IPS-20b (cell line): ENCODE data around the gene NUP62.
"Not testable (repeated sequence)": the region's sequence is repeated elsewhere in the genome, so short reads cannot be mapped to it uniquely, and the experiment has no call there.

Source experiments
- H3K27ac ChIP-seq: one replicate; pipeline ENCODE4 v1.5.1; 2013; ENCODE audit warnings: low read length
- H3K27me3 ChIP-seq: 2 replicates; pipeline ENCODE4 v1.6.1; 2013; ENCODE audit warnings: mild to moderate bottlenecking, low read length, inconsistent platforms; ENCODE audit not compliant: insufficient read depth
- H3K36me3 ChIP-seq: 2 replicates; pipeline ENCODE4 v1.6.1; 2013; ENCODE audit warnings: low read depth, mild to moderate bottlenecking, inconsistent platforms, low read length, moderate library complexity; ENCODE audit not compliant: insufficient read depth
- H3K4me1 ChIP-seq: 2 replicates; pipeline ENCODE4 v1.6.1; 2013; ENCODE audit warnings: mild to moderate bottlenecking, control low read depth, inconsistent platforms, low read length, moderate library complexity; ENCODE audit not compliant: insufficient read depth
- H3K4me3 ChIP-seq: 2 replicates; pipeline ENCODE4 v1.5.1; 2013; ENCODE audit warnings: mild to moderate bottlenecking, low read length, inconsistent platforms
- H3K9ac ChIP-seq: 2 replicates; pipeline ENCODE4 v1.6.1; 2013; ENCODE audit warnings: low read depth, mild to moderate bottlenecking, inconsistent platforms, low read length, moderate library complexity
- H3K9me3 ChIP-seq: 2 replicates; pipeline ENCODE4 v1.6.1; 2013; ENCODE audit warnings: mild to moderate bottlenecking, low read depth, low read length, inconsistent platforms; ENCODE audit not compliant: insufficient read depth

Gene NUP62

DNA sequence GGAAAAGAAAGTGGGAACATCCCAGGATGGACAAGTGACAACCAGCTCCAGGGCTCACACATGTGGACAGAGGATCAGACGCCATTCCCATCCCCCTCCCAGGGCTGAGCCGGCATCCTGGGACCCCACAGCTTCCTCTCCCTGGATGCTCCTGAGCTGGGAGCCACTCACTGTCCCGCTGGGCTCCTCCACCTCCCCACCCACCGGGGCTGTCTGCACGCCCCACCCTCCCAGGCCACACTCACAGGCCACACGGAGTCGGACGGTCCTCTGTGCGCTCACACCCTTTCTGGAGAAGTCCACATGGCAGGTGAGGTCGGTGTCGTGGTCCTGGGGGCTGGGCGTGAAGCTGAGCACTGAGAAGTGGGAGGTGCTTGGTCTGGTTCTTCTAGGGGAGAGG is 30.6 kb upstream of the NUP62 start:
- not testable (repeated sequence) for H3K36me3 ChIP-seq, H3K27ac ChIP-seq, H3K9ac ChIP-seq, H3K4me1 ChIP-seq, H3K4me3 ChIP-seq, H3K27me3 ChIP-seq, H3K9me3 ChIP-seq

GRCh38 chr19:49958596-49958995 is 29.3 kb upstream of the NUP62 start:
- H3K4me3 ChIP-seq, H3K9ac ChIP-seq, H3K27me3 ChIP-seq, H3K36me3 ChIP-seq, H3K9me3 ChIP-seq, H3K27ac ChIP-seq: not testable (repeated sequence)
- H3K4me1 ChIP-seq: peaks cover 12% of the 10 kb centered on the region

DNA sequence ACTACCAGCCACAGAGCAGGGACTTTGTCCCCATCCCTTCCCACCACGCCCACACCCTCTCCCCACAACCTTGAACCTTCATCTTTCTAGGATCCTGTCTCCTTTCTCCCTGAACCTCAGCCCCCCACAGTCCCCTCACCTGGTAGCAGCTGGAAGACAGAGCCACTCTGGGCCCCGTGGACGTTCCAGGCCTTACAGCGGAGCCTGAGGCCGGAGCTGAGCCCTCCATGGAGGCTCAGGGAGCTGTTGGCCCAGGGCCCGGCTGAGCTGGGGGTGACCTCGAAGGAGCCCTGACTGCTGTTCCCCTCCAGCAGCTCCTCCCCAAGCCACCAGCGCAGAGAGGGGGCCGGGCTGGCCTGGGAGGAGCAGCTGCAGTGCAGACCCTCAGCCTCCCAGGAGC is 28.8 kb upstream of the NUP62 start:
- not testable (repeated sequence) for H3K36me3 ChIP-seq, H3K9ac ChIP-seq, H3K27ac ChIP-seq, H3K27me3 ChIP-seq, H3K4me3 ChIP-seq, H3K9me3 ChIP-seq
- H3K4me1 ChIP-seq: peaks cover 12% of the 10 kb centered on the region

- Histone ChIP-seq H3K36me3 (no peaks in the 10 kb centered on the region), H3K9me3 (no peaks in the 10 kb centered on the region), H3K4me3 (no peak overlapping the region), H3K4me1 (peaks cover 12% of the 10 kb centered on the region), H3K27ac (no peak overlapping the region), H3K27me3 (no peaks in the 10 kb centered on the region), H3K9ac (no peak overlapping the region)
Measured at GRCh38 chr19:49957262-49957915, 28.1 kb upstream of the NUP62 start.

DNA sequence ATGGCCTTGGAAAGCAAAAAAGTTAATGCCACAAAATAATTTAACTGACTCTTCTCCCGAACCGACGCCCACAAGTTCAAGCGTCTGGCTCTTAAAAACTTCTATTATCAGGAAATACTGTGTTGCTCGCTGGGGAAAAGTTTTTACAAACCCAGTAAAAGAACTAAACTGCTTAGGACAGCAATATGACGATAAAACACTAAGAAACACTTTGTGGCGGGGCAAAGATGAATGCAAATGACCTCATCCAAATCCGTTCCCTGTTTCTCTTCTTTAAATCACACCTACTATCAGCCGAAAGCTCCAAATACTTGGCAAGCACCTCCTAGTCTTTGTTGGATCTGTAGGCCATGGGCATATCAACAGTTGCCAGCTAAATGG is 26.8 kb upstream of the NUP62 start:
- no peaks in the 10 kb centered on the region for H3K27me3 ChIP-seq
- H3K4me3 ChIP-seq: no peak overlapping the region
- H3K27ac ChIP-seq: no peak overlapping the region
- H3K4me1 ChIP-seq: peaks cover 12% of the 10 kb centered on the region
- H3K36me3 ChIP-seq: no peaks in the 10 kb centered on the region
- no peaks in the 10 kb centered on the region for H3K9me3 ChIP-seq
- no peak overlapping the region for H3K9ac ChIP-seq

DNA sequence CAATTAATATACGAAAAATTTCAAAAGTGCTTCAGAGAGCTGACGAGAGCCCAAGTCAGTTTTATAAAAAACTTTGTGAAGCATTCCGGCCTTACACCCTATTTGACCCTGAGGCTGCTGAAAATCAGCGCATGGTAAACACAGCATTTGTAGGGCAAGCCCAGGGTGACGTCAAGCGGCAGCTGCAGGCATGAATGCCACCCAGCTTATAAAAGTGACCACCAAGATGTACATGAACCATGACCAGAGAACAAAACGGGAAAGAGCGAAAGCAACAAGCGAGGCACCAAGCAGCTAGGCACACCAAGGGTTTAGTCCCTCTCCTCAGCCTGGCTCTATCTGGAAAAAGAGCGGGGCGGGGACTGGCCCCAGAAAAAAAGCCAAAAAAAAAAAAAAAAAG is 25.6 kb upstream of the NUP62 start:
- no peak overlapping the region for H3K4me3 ChIP-seq
- no peak overlapping the region for H3K9ac ChIP-seq
- no peaks in the 10 kb centered on the region for H3K9me3 ChIP-seq
- no peaks in the 10 kb centered on the region for H3K27me3 ChIP-seq
- peaks cover 12% of the 10 kb centered on the region for H3K4me1 ChIP-seq
- no peak overlapping the region for H3K27ac ChIP-seq
- H3K36me3 ChIP-seq: no peaks in the 10 kb centered on the region

GRCh38 chr19:49954092-49954829 is 25.0 kb upstream of the NUP62 start:
- no peaks in the 10 kb centered on the region for H3K9me3 ChIP-seq
- no peak overlapping the region for H3K4me3 ChIP-seq
- no peaks in the 10 kb centered on the region for H3K27me3 ChIP-seq
- no peaks in the 10 kb centered on the region for H3K36me3 ChIP-seq
- H3K9ac ChIP-seq: no peak overlapping the region
- peaks cover 12% of the 10 kb centered on the region for H3K4me1 ChIP-seq
- H3K27ac ChIP-seq: no peak overlapping the region

DNA sequence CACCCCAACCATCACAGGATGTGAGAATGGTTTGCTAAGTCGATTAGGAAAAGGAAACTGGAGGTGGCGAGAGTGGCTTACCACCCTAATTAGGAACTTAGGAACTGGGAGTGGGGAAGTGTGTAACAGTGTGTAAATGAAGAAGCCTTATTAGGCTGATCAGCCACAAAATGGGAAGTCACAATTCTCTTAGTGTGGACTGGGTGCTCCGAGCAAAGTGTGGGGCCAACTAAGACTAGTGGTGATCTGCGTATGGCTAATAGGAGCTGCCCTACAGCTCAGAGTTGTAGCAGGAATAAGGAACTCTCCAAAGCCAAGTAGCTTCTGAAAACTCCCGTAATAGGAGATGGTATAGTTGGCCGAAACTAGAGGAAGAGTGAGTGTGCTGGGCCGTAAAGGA is 24.1 kb upstream of the NUP62 start:
- no peak overlapping the region for H3K4me3 ChIP-seq
- H3K9me3 ChIP-seq: no peaks in the 10 kb centered on the region
- no peaks in the 10 kb centered on the region for H3K27me3 ChIP-seq
- no peak overlapping the region for H3K9ac ChIP-seq
- H3K4me1 ChIP-seq: peaks cover 12% of the 10 kb centered on the region
- no peak overlapping the region for H3K27ac ChIP-seq
- no peaks in the 10 kb centered on the region for H3K36me3 ChIP-seq

GRCh38 chr19:49952906-49953305 is 23.6 kb upstream of the NUP62 start:
- Histone ChIP-seq H3K27ac (no peak overlapping the region), H3K9me3 (no peaks in the 10 kb centered on the region), H3K27me3 (no peaks in the 10 kb centered on the region), H3K9ac (no peak overlapping the region), H3K4me3 (no peak overlapping the region), H3K36me3 (no peaks in the 10 kb centered on the region), H3K4me1 (peaks cover 12% of the 10 kb centered on the region)

GRCh38 chr19:49952479-49952836 is 23.2 kb upstream of the NUP62 start:
- H3K36me3 ChIP-seq: no peaks in the 10 kb centered on the region
- H3K4me1 ChIP-seq: peaks cover 12% of the 10 kb centered on the region
- no peak overlapping the region for H3K4me3 ChIP-seq
- H3K9ac ChIP-seq: no peak overlapping the region
- H3K9me3 ChIP-seq: no peaks in the 10 kb centered on the region
- H3K27me3 ChIP-seq: no peaks in the 10 kb centered on the region
- no peak overlapping the region for H3K27ac ChIP-seq

DNA sequence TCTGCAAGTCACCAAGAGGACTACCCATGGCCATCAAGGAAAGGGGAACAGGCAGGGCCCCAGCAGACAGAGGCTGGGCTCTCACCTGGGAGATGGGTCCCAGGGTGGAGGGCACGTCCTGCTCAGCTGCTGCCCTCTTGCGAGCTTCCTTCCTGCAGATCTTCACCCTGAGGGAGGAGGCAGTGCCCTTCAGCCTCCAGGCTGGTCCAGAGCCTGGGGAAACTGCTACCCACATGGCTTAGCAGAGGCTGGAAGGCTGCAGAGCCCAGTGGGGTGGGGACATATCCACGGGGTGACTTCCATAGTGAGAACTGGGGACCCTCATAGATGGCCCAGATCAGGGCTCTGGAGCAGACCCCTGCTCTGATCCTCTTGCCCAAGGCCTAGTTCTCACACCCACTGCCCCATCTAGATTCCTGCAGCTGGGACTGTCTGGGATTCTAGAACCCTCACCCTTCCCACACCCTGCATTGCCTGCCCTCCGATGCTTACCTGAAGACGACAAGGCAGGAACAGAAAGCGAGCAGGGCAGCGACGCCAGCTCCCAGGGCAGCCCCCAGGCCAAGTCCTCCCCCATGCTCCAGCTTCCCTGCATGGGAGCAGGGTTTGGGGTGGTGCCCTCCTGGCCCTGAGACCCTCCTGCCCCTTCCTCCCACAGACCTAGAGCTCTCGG is 22.6 kb upstream of the NUP62 start:
- no peaks in the 10 kb centered on the region for H3K36me3 ChIP-seq
- no peak overlapping the region for H3K9ac ChIP-seq
- H3K4me1 ChIP-seq: peaks cover 9% of the 10 kb centered on the region
- H3K27me3 ChIP-seq: no peaks in the 10 kb centered on the region
- H3K27ac ChIP-seq: no peak overlapping the region
- no peak overlapping the region for H3K4me3 ChIP-seq
- H3K9me3 ChIP-seq: no peaks in the 10 kb centered on the region

DNA sequence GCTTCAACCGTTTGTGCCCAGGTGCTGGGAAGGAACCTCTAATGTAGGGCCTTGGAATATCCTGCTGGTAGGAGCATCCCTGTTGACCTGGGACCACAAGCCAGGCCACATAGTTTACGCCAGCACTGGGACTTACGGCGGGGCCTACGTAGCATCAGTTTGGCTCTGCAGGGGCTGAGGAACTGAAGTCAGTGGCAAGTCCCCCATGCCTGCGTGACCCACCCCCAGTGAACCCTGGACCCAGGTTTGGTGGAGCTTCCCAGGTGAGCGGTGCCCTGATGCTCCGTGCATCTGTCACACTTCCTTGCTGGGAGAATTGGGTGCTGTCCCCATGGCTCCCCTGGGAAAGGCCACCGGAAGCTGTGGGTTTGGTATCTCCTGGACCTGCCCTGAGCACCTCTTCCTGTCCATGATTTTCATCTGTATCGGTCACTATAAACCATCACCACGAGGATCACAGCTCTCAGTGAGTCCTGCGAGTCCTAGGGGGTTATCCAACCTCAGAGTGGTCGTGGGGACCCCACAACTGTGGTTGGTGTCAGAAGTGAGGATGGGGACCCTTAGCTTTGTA is 21.7 kb upstream of the NUP62 start:
- no peak overlapping the region for H3K4me3 ChIP-seq
- H3K9me3 ChIP-seq: no peaks in the 10 kb centered on the region
- no peaks in the 10 kb centered on the region for H3K36me3 ChIP-seq
- H3K27ac ChIP-seq: no peak overlapping the region
- H3K27me3 ChIP-seq: no peaks in the 10 kb centered on the region
- H3K9ac ChIP-seq: no peak overlapping the region
- peaks cover 9% of the 10 kb centered on the region for H3K4me1 ChIP-seq
